H1 (cell line): ENCODE data around the gene STX8. TPM values are rescaled to one million over a fixed set of nuclear protein-coding genes. Genes with fewer than 3 reads are reported as not detected.

Source experiments
- CTCF ChIA-PET: fragments of 300-600 bp; sonication (Branson Sonifier 250); formaldehyde crosslinking; loops from one replicate; lab custom pipeline; 2021; ENCODE audit not compliant: partially characterized antibody; lab: Charles Lee
- POLR2A ChIA-PET: fragments of 300-600 bp; sonication (Branson Sonifier 250); formaldehyde crosslinking; loops from one replicate; lab custom pipeline; 2021; ENCODE audit warnings: inconsistent platforms; ENCODE audit not compliant: partially characterized antibody; lab: Charles Lee
- DNase-seq, 2 experiments: peaks; one replicate each; pipeline versions ENCODE4 v3.0.0 to v3.0.0-alpha.2; 2010 to 2022; ENCODE audit warnings: low spot score in 2 of 2, low read depth in 1 of 2, mixed read lengths in 1 of 2
- FAIRE-seq: peaks from 2 replicates; lab custom pipeline; 2011; peaks lifted over from hg19 to GRCh38; lab: Jason Lieb, UNC
- H2AFZ ChIP-seq: 2 replicates; pipeline ENCODE4 v1.8.1; 2012; ENCODE audit warnings: low read length, inconsistent platforms
- H2AK5ac ChIP-seq: 2 replicates; pipeline ENCODE4 v1.6.1; 2013; ENCODE audit warnings: low read depth, low read length
- H2BK120ac ChIP-seq: replicated peaks from 2 replicates; pipeline ENCODE3; 2013; ENCODE audit warnings: low read depth, low read length, inconsistent platforms
- H2BK12ac ChIP-seq: 2 replicates; pipeline ENCODE4 v1.6.1; 2013; ENCODE audit warnings: low read depth, low read length
- H2BK15ac ChIP-seq: 2 replicates; pipeline ENCODE4 v1.6.1; 2013; ENCODE audit warnings: low read length
- H2BK20ac ChIP-seq: 2 replicates; pipeline ENCODE4 v1.6.1; 2013; ENCODE audit warnings: low read length
- H2BK5ac ChIP-seq: 2 replicates; pipeline ENCODE4 v1.6.1; 2013; ENCODE audit warnings: low read depth, low read length
- H3K14ac ChIP-seq: 2 replicates; pipeline ENCODE4 v1.6.1; 2013; ENCODE audit warnings: inconsistent platforms; ENCODE audit not compliant: insufficient read length
- H3K18ac ChIP-seq: 2 replicates; pipeline ENCODE4 v1.6.1; 2013; ENCODE audit warnings: low read length; ENCODE audit errors: extremely low read depth
- H3K23ac ChIP-seq: 2 replicates; pipeline ENCODE4 v1.6.1; 2013; ENCODE audit warnings: inconsistent platforms; ENCODE audit not compliant: insufficient read length
- H3K23me2 ChIP-seq: 2 replicates; pipeline ENCODE4 v1.6.1; 2013; ENCODE audit warnings: low read depth, low read length
- H3K27ac ChIP-seq: 2 replicates; pipeline ENCODE4 v1.6.1; 2011; ENCODE audit warnings: low read depth, low read length, inconsistent platforms
- H3K27me3 ChIP-seq, 4 experiments: replicated peaks in 1 of 4; 1 replicate in 1 of 4; 2 replicates in 3 of 4; pipeline versions ENCODE4 v1.6.1 to v1.8.1; 2011 to 2013; ENCODE audit warnings: low read length in 3 of 4, mild to moderate bottlenecking in 3 of 4, inconsistent platforms in 2 of 4, mixed read lengths in 2 of 4, moderate library complexity in 1 of 4; ENCODE audit not compliant: control insufficient read depth in 3 of 4, insufficient read depth in 3 of 4; ENCODE audit errors: extremely low read depth in 1 of 4
- H3K36me3 ChIP-seq, 4 experiments: 2 replicates each; pipeline versions ENCODE4 v1.6.1 to v1.8.1; 2011 to 2013; ENCODE audit warnings: mild to moderate bottlenecking in 4 of 4, low read length in 3 of 4, moderate library complexity in 2 of 4, control low read depth in 1 of 4, inconsistent platforms in 1 of 4; ENCODE audit not compliant: insufficient read depth in 4 of 4, control insufficient read depth in 2 of 4
- H3K4ac ChIP-seq: replicated peaks from 2 replicates; pipeline ENCODE3; 2013; ENCODE audit warnings: low read length, low read depth, mixed read lengths, inconsistent platforms; ENCODE audit not compliant: insufficient read length
- H3K4me1 ChIP-seq, 4 experiments: replicated peaks in 1 of 4; 1 replicate in 1 of 4; 2 replicates in 3 of 4; pipeline versions ENCODE4 v1.6.1 to v1.8.1; 2011 to 2013; ENCODE audit warnings: low read length in 3 of 4, inconsistent platforms in 2 of 4, mixed read lengths in 1 of 4; ENCODE audit not compliant: insufficient read depth in 4 of 4, control insufficient read depth in 3 of 4
- H3K4me2 ChIP-seq, 2 experiments: 2 replicates each; pipeline versions ENCODE4 v1.6.1 to v1.8.1; 2011 to 2013; ENCODE audit warnings: low read depth in 2 of 2, low read length in 2 of 2, control low read depth in 1 of 2, inconsistent platforms in 1 of 2, mild to moderate bottlenecking in 1 of 2; ENCODE audit not compliant: insufficient read depth in 1 of 2
- H3K4me3 ChIP-seq, 4 experiments: fragments of 200-600, 300-600 bp in 1 of 4; sonication (generic), shearing (Covaris generic), sonication (Bioruptor Twin) in 1 of 4; 2 replicates each; pipeline versions ENCODE4 v1.5.1 to v1.8.1; 2011 to 2016; ENCODE audit warnings: low read length in 4 of 4, low read depth in 3 of 4, control low read depth in 2 of 4, inconsistent platforms in 2 of 4, mild to moderate bottlenecking in 2 of 4, mixed read lengths in 1 of 4, moderate library complexity in 1 of 4; ENCODE audit not compliant: insufficient read depth in 2 of 4; ENCODE audit errors: extremely low read depth in 1 of 4
- H3K56ac ChIP-seq: replicated peaks from 2 replicates; pipeline ENCODE3; 2013; ENCODE audit warnings: low read depth, mild to moderate bottlenecking, mixed read lengths, low read length, inconsistent platforms; ENCODE audit not compliant: insufficient read length
- H3K79me1 ChIP-seq: 2 replicates; pipeline ENCODE4 v1.6.1; 2013; ENCODE audit warnings: low read depth, low read length, control low read depth
- H3K79me2 ChIP-seq, 2 experiments: 2 replicates each; pipeline versions ENCODE4 v1.6.1 to v1.8.1; 2012 to 2013; ENCODE audit warnings: low read length in 2 of 2, mild to moderate bottlenecking in 2 of 2, inconsistent platforms in 1 of 2; ENCODE audit not compliant: insufficient read depth in 2 of 2, control insufficient read depth in 1 of 2
- H3K9ac ChIP-seq, 4 experiments: replicated peaks in 1 of 4; 1 replicate in 1 of 4; 2 replicates in 3 of 4; pipeline versions ENCODE4 v1.6.1 to v1.8.1; 2011 to 2013; ENCODE audit warnings: low read depth in 3 of 4, low read length in 3 of 4, control low read depth in 2 of 4, mild to moderate bottlenecking in 2 of 4, moderate library complexity in 2 of 4, inconsistent platforms in 1 of 4; ENCODE audit errors: extremely low read depth in 1 of 4
- H3K9me3 ChIP-seq, 2 experiments: 2 replicates each; pipeline versions ENCODE4 v1.6.1 to v1.8.1; 2012 to 2013; ENCODE audit warnings: mild to moderate bottlenecking in 2 of 2, moderate library complexity in 2 of 2, control low read depth in 1 of 2, inconsistent platforms in 1 of 2, low read depth in 1 of 2, low read length in 1 of 2, mixed read lengths in 1 of 2; ENCODE audit not compliant: insufficient read depth in 2 of 2
- H4K20me1 ChIP-seq, 2 experiments: replicated peaks in 1 of 2; 2 replicates each; pipeline versions ENCODE3 to v1.8.1; 2011 to 2013; ENCODE audit warnings: inconsistent platforms in 2 of 2, low read length in 2 of 2, mild to moderate bottlenecking in 1 of 2; ENCODE audit not compliant: insufficient read depth in 2 of 2, control insufficient read depth in 1 of 2
- H4K5ac ChIP-seq: 2 replicates; pipeline ENCODE4 v1.6.1; 2013; ENCODE audit warnings: low read length, low read depth, mixed read lengths, inconsistent platforms; ENCODE audit not compliant: insufficient read length
- H4K8ac ChIP-seq: 2 replicates; pipeline ENCODE4 v1.8.0; 2013; ENCODE audit warnings: mild to moderate bottlenecking, moderate library complexity, low read length, inconsistent platforms; ENCODE audit not compliant: insufficient read depth; ENCODE audit errors: extremely low read depth
- H4K91ac ChIP-seq: replicated peaks from 2 replicates; pipeline ENCODE3; 2013; ENCODE audit warnings: low read length, mixed read lengths, inconsistent platforms; ENCODE audit not compliant: insufficient read length
- GABPA ChIP-seq: IDR thresholded peaks from 2 replicates; pipeline ENCODE4 v1.6.1; 2011; ENCODE audit warnings: mild to moderate bottlenecking, low read length, moderate library complexity, borderline replicate concordance; ENCODE audit not compliant: insufficient read depth
- SP2 ChIP-seq: IDR thresholded peaks from 2 replicates; pipeline ENCODE4 v1.6.1; 2012; ENCODE audit warnings: mild to moderate bottlenecking, low read length, inconsistent platforms
- SUZ12 ChIP-seq: fragments of 200-600 bp; sonication (generic); IDR thresholded peaks from 2 replicates; pipeline ENCODE4 v1.6.1; 2012; ENCODE audit warnings: mild to moderate bottlenecking, inconsistent platforms, low read length, moderate library complexity, mixed read lengths
- TEAD4 ChIP-seq: IDR thresholded peaks from 2 replicates; pipeline ENCODE4 v1.6.1; 2012; ENCODE audit warnings: low read depth, low read length, inconsistent platforms, mixed read lengths
- WGBS, 2 experiments: shearing (Covaris generic) in 1 of 2; methylation state at CpG; one replicate each; pipeline versions ENCODE4 v1.1.6 to v1.1.7; 2013 to 2015; ENCODE audit warnings: low lambda C conversion rate in 2 of 2, mixed read lengths in 2 of 2, inconsistent platforms in 1 of 2, low coverage in 1 of 2, missing lambda C conversion rate in 1 of 2; ENCODE audit not compliant: insufficient replicate concordance in 2 of 2, insufficient coverage in 1 of 2, insufficient read length in 1 of 2; ENCODE audit errors: extremely low coverage in 1 of 2, missing lambda C conversion rate in 1 of 2; 5-methylcytosine and 5-hydroxymethylcytosine counted together
- polyA plus RNA-seq, 7 experiments: library from polyadenylated mRNA; depleted of rRNA in 3 of 7; stranded (reverse) in 5 of 7; unstranded in 2 of 7; fragments of >200 nt in 5 of 7; fragments of 200-250 nt in 2 of 7; gene quantifications; 1 replicate in 5 of 7; 2 replicates in 1 of 7; 4 replicates in 1 of 7; pipeline versions ENCODE4 v1.2.1 to v1.2.3, GENCODE V29; 2011 to 2013; ENCODE audit warnings: missing spikeins in 2 of 7, mixed read lengths in 2 of 7
- total RNA-seq: library from RNA; stranded (reverse); fragmentation: NEBNext Ultra II Directional; extraction: Animal tissue kit (Norgen Biotek cat#: 25700); gene quantifications from 2 replicates; pipeline ENCODE4 v1.2.1, GENCODE V29; 2021

Gene STX8
- total and polyA plus RNA-seq, 2 of the 8 experiments (the other 6 are each of a cell fraction or from before 2014, with no cell fraction given), result 22.8 to 42.5 TPM

- H2AFZ ChIP-seq, result peak overlapping the region; percentile 98
- CTCF ChIA-PET, result interaction anchor here (1.0 to 1.3 kb wide), 2 partner anchors 11 to 241 kb away, joined by 3 to 4 read pairs; no protein-coding TSS in a partner anchor
Observed at GRCh38 chr17:9239246-9239792, 336.3 kb downstream of the STX8 start.

More at GRCh38 chr17:9239246-9239792, 336.3 kb downstream of the STX8 start:
- peak overlapping the region; percentile 83 to 98 for H3K4me2 ChIP-seq
- FAIRE-seq (no peak), DNase-seq (no peak)
- peak overlapping the region; percentile 29; the same call in 1 of the 2 replicates for H2BK15ac ChIP-seq
- POLR2A ChIA-PET, result no interaction called here
- H2BK120ac ChIP-seq, result no peak overlapping the region
- H4K5ac ChIP-seq, result no peak overlapping the region
- no peak overlapping the region for H3K27ac ChIP-seq
- no peak overlapping the region for H3K4ac ChIP-seq
- H3K9ac ChIP-seq, result no peak overlapping the region; a peak in 1 of 7 replicates
- H3K23me2 ChIP-seq, result peaks cover 11% of the 10 kb centered on the region
- H4K8ac ChIP-seq, result peak overlapping the region; percentile 39; the same call in 1 of the 2 replicates
- peak overlapping the region; percentile 27 to 66 (median 44); a peak in 7 of 8 replicates for H3K4me3 ChIP-seq
- no peaks in the 10 kb centered on the region for H3K9me3 ChIP-seq
- no peak overlapping the region for H3K14ac ChIP-seq
- no peaks in the 10 kb centered on the region for H3K36me3 ChIP-seq
- H3K79me2 ChIP-seq, result no peaks in the 10 kb centered on the region
- no peak overlapping the region for H4K91ac ChIP-seq
- WGBS, 2 experiments, result 42% methylated on average over 25 of the region's 27 CpGs; no CpG with 5 or more reads in 1 of the 2 experiments
- H3K27me3 ChIP-seq, result peaks cover 0 to 14% (median 9%) of the 10 kb centered on the region in 4 experiments; a peak in 6 of 7 replicates
- peak overlapping the region; percentile 83 for H3K18ac ChIP-seq
- no peak overlapping the region for H2BK20ac ChIP-seq
- no peak overlapping the region for H3K23ac ChIP-seq
- H4K20me1 ChIP-seq, result no peaks in the 10 kb centered on the region
- H3K56ac ChIP-seq, result no peak overlapping the region
- no peak overlapping the region for H2BK5ac ChIP-seq
- no peaks in the 10 kb centered on the region for H3K79me1 ChIP-seq
- H2BK12ac ChIP-seq, result peak overlapping the region; percentile 94; the same call in 1 of the 2 replicates
- peaks cover 3 to 26% (median 18%) of the 10 kb centered on the region in 4 experiments for H3K4me1 ChIP-seq
- TF ChIP-seq SP2, result no peak
- TF ChIP-seq SUZ12, result peak; percentile 30; the same call in 1 of the 2 replicates
- no peak for TF ChIP-seq TEAD4
- 0 out of 2 replicates have a peak, but pooled peaks have one; percentile 20 for TF ChIP-seq GABPA
- TF ChIP-seq, all 59 proteins: peak for 2
- H2AK5ac ChIP-seq, result 0 out of 2 replicates have a peak overlapping the region, but pooled peaks have one; percentile 5
